Head of caudate nucleus (tissue), 42 donors: Measurements from ENCODE around the gene EOMES.

Source experiments
- DNase-seq, 42 donors: peaks; one replicate each; pipeline versions ENCODE4 v3.0.0 to v3.0.0-alpha.2; 2020 to 2021; ENCODE audit warnings: mixed read lengths in 7 of 42
- intact Hi-C: fragments of 100-400 bp; cut with DNase I; formaldehyde crosslinking; loops from one replicate; pipeline ENCODE4 v1.15.0; 2022

Gene EOMES

GRCh38 chr3:27695636-27696035, 26.5 kb downstream of the EOMES start:
- intact Hi-C loops, result no loop called here

GRCh38 chr3:27688053-27688452, 34.1 kb downstream of the EOMES start:
- intact Hi-C loops, result loop anchor here (10.0 kb wide), 1 partner anchor 373 kb away; no protein-coding TSS in a partner anchor
- DNase-seq, result no peak

More at GRCh38 chr3:27695636-27696035, 26.5 kb downstream of the EOMES start:
- DNase-seq, result no peak

DNA sequence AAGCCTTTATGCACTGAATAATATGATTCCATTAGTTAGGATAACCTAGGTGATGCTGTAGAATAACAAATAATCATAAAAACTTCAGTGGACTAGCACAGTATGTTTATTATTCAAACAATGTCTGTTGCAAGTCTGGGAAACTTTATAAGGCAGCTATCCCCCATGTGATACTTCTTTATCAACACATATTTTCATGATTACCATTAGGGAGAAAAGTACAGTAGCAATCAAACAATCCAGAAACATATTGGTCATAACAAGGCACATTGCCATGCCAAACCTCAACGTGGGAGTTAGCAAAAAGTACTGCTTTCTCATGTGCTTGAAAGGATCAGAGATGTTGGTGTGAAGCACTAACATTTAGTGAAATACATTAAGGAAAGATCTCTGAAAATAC, 35.5 kb downstream of the EOMES start:
- DNase-seq, result no peak
- intact Hi-C loops, result loop anchor here (10.0 kb wide), 1 partner anchor 372 kb away; no protein-coding TSS in a partner anchor

DNA sequence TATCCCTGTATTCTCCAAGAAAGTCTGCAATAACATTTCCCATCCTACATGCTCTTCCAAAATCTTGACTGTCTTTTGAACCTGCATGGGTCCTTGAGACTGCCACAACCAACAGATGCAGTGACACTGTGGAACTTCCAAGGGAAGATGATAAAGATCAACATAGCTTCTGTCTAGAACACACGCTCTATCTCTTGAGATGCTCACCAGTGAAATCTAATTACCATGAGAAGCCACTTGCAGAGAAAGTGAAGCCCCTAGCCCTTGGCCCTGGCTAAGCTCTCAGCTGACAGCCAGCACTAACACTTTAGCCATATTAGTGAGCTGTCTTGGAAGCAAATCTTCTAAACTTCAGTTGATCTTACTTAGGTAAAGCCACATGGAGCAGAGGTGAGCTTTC, 36.6 kb downstream of the EOMES start:
- intact Hi-C loops, result loop anchor here (10.0 kb wide), 1 partner anchor 371 kb away; no protein-coding TSS in a partner anchor

GRCh38 chr3:27684302-27684701, 37.8 kb downstream of the EOMES start:
- DNase-seq, result no peak
- intact Hi-C loops, result loop anchor here (10.0 kb wide), 1 partner anchor 370 kb away; no protein-coding TSS in a partner anchor

More for the DNA sequence above, 36.6 kb downstream of the EOMES start:
- no peak for DNase-seq

DNA sequence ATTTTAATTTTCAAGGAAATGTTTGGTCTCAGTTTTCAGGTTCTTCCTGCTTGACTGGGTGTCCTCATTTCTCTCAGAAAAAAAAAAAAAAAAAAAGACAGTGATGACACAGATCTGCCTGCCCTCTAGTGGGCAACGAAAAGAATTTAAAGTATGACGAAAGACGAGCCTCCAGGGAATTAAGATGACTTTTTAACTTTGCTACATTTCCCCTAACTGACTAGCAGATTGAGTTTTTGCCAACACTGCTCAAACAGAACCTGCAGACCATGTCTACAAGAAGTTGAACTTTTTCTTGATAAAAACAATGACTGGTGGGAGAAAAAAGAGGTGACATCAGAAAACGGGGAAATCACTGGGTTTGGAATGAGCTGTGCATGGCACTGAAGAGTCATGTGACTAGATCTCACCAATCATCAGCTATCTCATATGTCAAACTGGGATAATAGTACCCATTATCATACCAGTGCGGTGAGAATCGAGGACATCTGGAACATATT, 40.8 kb downstream of the EOMES start:
- peak in 9 of 42 donors; percentile 14 to 51 (median 26) for DNase-seq
- intact Hi-C loops, result loop anchor here (10.0 kb wide), 1 partner anchor 366 kb away; no protein-coding TSS in a partner anchor

- DNase-seq, result peak in 1 of 42 donors; percentile 8
- intact Hi-C loops, result loop anchor here (10.0 kb wide), 1 partner anchor 366 kb away; no protein-coding TSS in a partner anchor
Measured at GRCh38 chr3:27680517-27681246, 41.4 kb downstream of the EOMES start.

DNA sequence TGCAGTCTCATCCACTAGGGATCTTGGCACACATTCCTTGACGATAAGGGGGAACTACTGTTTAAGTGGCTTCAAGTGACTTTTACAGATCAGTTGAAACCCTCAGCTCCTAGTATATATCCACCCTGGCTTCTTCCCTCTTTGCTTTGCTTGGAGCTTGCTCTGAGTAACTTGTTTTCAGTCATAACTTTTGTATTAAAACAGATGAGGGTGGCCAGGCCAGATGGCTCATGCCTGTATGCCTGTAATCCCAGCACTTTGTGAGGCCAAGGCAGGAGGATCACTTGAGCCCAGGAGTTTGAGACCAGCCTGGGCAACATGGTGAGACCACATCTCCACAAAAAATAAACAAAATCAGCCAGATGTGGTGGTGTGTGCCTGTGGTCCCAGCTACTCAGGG, 42.4 kb downstream of the EOMES start:
- intact Hi-C loops, result loop anchor here (10.0 kb wide), 1 partner anchor 365 kb away; no protein-coding TSS in a partner anchor
- DNase-seq, result no peak

DNA sequence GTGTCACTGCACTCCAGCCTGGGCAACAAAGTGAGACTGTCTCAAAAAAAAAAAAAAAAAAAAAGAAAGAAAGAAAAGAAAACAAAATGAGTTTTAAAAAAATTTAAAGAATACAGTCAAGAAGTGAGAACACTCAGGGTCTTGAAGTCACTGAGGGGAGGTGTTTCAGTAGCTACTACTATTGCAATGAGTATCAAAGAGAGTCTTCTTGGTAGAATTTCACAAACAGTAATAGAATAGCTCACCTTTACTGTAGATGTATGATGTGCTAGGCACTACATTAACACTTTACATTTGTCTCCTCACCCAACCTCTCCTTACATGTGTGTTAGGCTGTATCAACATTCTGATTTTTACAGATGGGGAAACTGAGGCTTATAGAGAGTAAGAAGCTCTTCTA, 43.9 kb downstream of the EOMES start:
- DNase-seq, result no peak
- intact Hi-C loops, result no loop called here

- intact Hi-C loops, result no loop called here
- DNase-seq, result no peak
Measured at GRCh38 chr3:27677565-27677964, 44.6 kb downstream of the EOMES start.

DNA sequence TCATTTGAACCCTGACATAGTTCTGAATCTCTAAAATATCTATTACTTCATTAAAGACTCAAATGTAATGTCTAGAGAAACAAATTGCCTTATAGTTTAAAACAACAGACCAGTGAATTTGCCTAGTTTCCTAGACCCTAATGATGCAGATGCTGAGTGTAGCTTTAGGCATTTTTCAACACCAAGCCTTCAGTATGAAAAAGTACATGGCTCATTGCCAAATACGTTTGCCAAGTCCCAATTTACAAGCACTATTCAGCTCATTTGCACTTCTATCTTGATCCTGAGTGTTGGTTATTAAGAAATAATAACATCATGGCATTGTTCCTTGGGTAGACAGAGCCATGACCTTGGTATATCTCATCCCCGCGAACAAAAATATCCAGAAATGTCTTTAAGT, 46.8 kb downstream of the EOMES start:
- no peak for DNase-seq
- intact Hi-C loops, result no loop called here

DNA sequence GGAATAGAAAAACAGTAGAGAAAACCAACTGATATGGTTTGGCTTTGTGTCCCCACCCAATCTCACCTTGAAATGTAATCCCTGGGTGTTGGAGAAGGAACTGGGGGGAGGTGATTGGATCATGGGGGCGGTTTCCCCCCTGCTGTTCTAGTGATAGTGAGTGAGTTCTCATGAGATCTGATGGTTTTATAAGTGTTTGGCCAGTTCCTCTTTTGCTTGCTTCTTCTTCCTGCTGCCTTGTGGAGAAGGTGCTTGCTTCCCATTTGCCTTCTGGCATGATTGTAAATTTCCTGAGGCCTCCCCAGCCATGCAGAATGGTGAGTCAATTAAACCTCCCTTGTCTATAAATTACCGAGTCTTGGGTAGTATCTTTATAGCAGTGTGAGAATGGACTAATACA, 48.4 kb downstream of the EOMES start:
- DNase-seq, result no peak
- intact Hi-C loops, result no loop called here

DNA sequence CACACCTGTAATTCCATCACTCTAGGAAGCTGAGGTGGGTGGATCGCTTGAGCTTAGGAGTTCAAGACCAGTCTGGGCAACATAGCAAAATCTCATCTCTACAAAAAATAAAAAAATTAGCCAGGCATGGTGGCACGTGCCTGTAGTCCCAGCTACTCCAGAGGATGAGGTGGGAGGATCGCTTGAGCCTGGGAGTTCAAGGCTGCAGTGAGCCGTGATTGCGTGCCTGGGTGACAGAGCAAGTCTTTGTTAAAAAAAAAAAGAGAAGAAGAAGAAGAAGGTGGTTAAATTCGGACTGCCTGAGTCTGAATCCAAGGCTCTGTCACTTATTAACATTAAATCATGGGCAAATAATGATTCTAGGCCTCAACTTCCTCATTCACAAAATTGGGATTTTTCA, 51.0 kb downstream of the EOMES start:
- DNase-seq, result no peak
- intact Hi-C loops, result no loop called here

DNA sequence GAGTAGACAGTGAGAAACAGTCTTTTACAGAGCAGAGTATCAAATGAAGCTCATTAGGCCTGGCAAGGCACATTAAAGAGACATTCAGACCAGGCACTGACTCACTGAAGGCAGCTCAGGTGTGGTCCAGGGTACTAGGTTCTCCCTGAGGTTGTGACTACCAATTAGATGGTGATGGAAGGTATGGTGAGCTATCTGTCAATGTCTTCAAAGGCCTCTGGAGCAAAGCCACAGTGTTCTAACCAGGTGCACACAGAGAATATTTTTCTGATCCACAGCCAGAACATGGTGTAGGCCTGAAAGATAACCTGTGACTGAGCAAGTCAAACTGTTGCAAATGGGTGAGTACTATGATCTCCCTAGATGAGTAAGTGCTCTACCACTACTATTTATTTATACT, 51.5 kb downstream of the EOMES start:
- intact Hi-C loops, result no loop called here

GRCh38 chr3:27669591-27669990, 52.5 kb downstream of the EOMES start:
- intact Hi-C loops, result no loop called here
- DNase-seq, result no peak

More for the DNA sequence above, 51.5 kb downstream of the EOMES start:
- no peak for DNase-seq

DNA sequence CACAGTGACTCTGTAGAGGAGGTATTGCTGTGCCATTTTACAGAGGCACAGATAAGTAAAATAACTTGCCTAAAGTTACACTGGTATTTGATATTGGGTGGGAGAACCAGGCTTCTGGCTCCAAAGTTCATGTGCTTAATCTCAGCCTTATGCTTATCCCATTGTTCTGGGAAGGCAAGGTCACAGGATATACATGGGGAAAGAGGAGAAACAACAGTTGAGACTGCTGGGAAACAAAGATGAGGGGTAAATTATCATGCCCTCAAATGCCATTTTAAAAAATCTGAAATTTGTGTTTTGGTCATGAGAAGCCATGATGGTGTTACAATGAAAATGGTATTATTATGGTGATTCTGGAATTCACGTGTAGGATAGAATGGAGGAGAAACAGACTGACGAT, 54.4 kb downstream of the EOMES start:
- intact Hi-C loops, result no loop called here
- no peak for DNase-seq

DNA sequence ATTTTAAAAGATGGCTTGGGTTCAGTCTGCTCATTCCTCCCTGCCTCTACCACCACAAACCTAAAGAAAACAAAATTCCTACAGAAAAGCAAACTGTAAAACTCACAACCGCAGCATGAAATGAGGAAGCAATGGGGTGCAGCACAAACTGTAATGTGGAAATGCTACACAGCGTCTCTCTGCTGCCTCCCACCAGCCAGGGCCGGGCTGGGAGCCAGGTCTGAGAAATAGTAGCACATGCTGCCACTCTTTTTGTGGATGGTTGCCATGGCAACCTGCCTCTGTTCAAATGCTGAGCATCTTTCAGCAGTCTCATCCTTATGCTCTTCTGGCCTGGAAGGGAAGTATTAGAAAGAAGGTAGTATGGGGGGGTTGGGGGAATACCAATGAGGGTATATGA, 55.4 kb downstream of the EOMES start:
- peak; percentile 64 to 97 (median 88) for DNase-seq
- intact Hi-C loops, result no loop called here

GRCh38 chr3:27666272-27666671, 55.9 kb downstream of the EOMES start:
- intact Hi-C loops, result no loop called here
- peak in 1 of 42 donors; percentile 26 for DNase-seq
